ENCODE results near the gene TEX52. TPM values are rescaled to one million over a fixed set of nuclear protein-coding genes. Genes with fewer than 3 reads are reported as not detected.

Gene TEX52
- total RNA-seq, 4 donors from 2014 or later: not detected

- H3K36me3 ChIP-seq: no peaks in the 10 kb centered on the region
- DNase-seq: no peak
- in situ Hi-C loops (cut with MboI; ENCODE audit: low pct_ligation_motif_present in 1 of 4, low pct_unique_long_range_greater_than_20kb in 1 of 4, low sequenced_read_pairs in 3 of 4): no loop called here
- intact Hi-C loops (cut with DNase I; ENCODE audit: low total_unique reads): no loop called here
- H3K27me3 ChIP-seq: no peaks in the 10 kb centered on the region
- 90 to 95% methylated on average over 4 to 10 of the region's 10 CpGs for WGBS, 2 donors (ENCODE audit: low coverage in 1 of 2)
- no peaks in the 10 kb centered on the region for H3K9me3 ChIP-seq
- no peak overlapping the region for H3K27ac ChIP-seq
- TF ChIP-seq EP300 (IDR thresholded peaks at IDR 0.05; ENCODE audit: low read depth) (no peak), POLR2A (IDR thresholded peaks at IDR 0.05) (no peak), CTCF (IDR thresholded peaks at IDR 0.05) (no peak), POLR2AphosphoS5 (IDR thresholded peaks at IDR 0.05) (no peak)
- H3K4me1 ChIP-seq: peaks cover 4 to 12% (median 9%) of the 10 kb centered on the region in 4 donors
- no peak overlapping the region for H3K4me3 ChIP-seq
Observed at GRCh38 chr12:2886768-2887450, 30.1 kb upstream of the TEX52 start.

GRCh38 chr12:2884810-2885209, 28.0 kb upstream of the TEX52 start:
- 65 to 69% methylated on average over 2 of the region's 2 CpGs for WGBS, 2 donors (ENCODE audit: low coverage in 1 of 2)
- H3K4me1 ChIP-seq: peaks cover 0 to under 1% (median 0%) of the 10 kb centered on the region in 4 donors
- no peaks in the 10 kb centered on the region for H3K9me3 ChIP-seq
- in situ Hi-C loops (cut with MboI; ENCODE audit: low pct_ligation_motif_present in 1 of 4, low pct_unique_long_range_greater_than_20kb in 1 of 4, low sequenced_read_pairs in 3 of 4) (no loop called here), intact Hi-C loops (cut with DNase I; ENCODE audit: low total_unique reads) (no loop called here)
- TF ChIP-seq POLR2AphosphoS5 (IDR thresholded peaks at IDR 0.05): no peak
- no peak for TF ChIP-seq CTCF (IDR thresholded peaks at IDR 0.05)
- TF ChIP-seq EP300 (IDR thresholded peaks at IDR 0.05; ENCODE audit: low read depth): no peak
- TF ChIP-seq POLR2A (IDR thresholded peaks at IDR 0.05): no peak
- no peak for DNase-seq
- no peak overlapping the region for H3K4me3 ChIP-seq
- H3K36me3 ChIP-seq: no peaks in the 10 kb centered on the region
- no peaks in the 10 kb centered on the region for H3K27me3 ChIP-seq
- H3K27ac ChIP-seq: no peak overlapping the region

- WGBS, 2 donors (ENCODE audit: low coverage in 1 of 2): 94 to 100% methylated on average over 1 to 3 of the region's 3 CpGs
- in situ Hi-C loops (cut with MboI; ENCODE audit: low pct_ligation_motif_present in 1 of 4, low pct_unique_long_range_greater_than_20kb in 1 of 4, low sequenced_read_pairs in 3 of 4): no loop called here
Observed at GRCh38 chr12:2879853-2880252, 23.0 kb upstream of the TEX52 start.

More at GRCh38 chr12:2879853-2880252, 23.0 kb upstream of the TEX52 start:
- TF ChIP-seq CTCF (IDR thresholded peaks at IDR 0.05) (no peak), EP300 (IDR thresholded peaks at IDR 0.05; ENCODE audit: low read depth) (no peak)
- Histone ChIP-seq H3K9me3 (no peaks in the 10 kb centered on the region), H3K4me1 (peaks cover 11 to 23% (median 15%) of the 10 kb centered on the region in 4 donors), H3K27me3 (no peaks in the 10 kb centered on the region), H3K27ac (no peak overlapping the region), H3K36me3 (no peaks in the 10 kb centered on the region), H3K4me3 (no peak overlapping the region)
- no peak for DNase-seq
- intact Hi-C loops (cut with DNase I; ENCODE audit: low total_unique reads): no loop called here
